NCI-H82 treated with DMSO at 0.1 percent for 48 hours (cell line): ENCODE results near the gene EFEMP1.
A peak's percentile ranks its signal among the peaks of the same experiment; 100 is the strongest.

Experiments used
- DNase-seq: peaks from one replicate; lab custom pipeline; 2025; ENCODE audit not compliant: unreplicated experiment; lab: John Stamatoyannopoulos, UW

EFEMP1 gene, protein sequence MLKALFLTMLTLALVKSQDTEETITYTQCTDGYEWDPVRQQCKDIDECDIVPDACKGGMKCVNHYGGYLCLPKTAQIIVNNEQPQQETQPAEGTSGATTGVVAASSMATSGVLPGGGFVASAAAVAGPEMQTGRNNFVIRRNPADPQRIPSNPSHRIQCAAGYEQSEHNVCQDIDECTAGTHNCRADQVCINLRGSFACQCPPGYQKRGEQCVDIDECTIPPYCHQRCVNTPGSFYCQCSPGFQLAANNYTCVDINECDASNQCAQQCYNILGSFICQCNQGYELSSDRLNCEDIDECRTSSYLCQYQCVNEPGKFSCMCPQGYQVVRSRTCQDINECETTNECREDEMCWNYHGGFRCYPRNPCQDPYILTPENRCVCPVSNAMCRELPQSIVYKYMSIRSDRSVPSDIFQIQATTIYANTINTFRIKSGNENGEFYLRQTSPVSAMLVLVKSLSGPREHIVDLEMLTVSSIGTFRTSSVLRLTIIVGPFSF

DNA sequence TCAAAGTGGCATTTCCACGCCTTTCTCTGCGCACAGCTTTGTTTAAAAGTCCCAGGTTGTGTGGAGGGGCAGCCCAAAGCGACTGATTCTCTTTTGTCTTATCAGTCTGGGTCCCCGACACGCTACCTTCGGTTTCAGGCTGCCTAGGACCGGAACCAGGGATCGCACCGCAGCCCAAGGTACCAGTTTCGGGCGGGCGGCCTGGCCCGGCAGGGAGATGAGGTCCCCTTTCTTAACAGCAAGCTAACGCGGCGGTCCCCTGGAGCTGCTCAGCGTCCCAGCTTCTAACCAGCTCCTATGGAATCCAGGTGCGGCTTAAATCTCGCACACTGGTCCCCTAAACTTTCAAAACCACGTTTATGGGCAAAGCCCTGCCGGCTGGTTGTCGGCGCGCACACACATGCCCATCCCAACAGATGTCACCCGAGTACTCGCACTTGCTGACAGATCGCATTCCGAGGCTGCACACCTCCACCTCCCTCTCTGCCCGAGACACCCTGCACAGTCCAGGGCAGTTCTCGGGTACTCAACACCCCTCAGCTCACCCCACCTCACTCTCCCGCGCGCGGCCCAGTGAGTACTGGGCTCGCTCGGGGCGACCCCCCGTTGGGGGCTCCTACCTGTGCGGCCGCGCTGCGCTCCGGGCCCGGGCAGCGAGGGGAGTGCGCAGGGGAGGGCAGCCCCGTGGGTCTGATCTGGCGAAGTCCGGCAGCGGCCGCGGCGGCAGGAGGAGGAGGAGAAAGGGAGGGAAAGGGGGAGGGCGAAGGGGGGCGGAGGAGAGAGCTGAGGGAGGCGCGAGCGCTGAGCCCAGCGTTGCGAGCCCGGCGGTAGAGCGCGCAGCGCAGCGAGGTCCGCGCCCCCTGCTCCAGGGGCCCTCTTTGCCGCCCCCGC lies at the start of gene EFEMP1:
Gene EFEMP1, minus strand, starts transcription at position 692 of the 891 bp plus-strand sequence. CDS start 1,342 bp downstream, outside the sequence.
- DNase-seq, result peak; percentile 28

DNA sequence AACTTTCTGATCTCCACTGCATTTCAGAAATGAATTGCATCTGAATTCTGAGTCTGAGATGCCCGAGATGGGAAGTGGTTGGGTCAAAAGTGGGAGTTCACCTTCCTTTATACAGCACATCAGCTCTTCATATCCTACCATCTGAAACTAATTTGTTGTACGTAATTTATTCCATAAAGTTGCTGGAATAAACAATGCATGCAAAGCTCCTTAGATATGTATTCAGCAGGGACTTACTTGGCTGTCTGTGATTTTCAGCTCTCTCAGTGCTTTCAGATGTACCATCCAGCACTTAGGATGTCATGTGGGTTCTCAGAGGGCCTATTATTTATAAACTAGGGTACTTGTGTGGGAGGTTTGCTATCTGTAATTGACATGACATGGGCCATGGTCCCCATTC lies 46.9 kb upstream of the EFEMP1 start:
- no peak for DNase-seq

DNA sequence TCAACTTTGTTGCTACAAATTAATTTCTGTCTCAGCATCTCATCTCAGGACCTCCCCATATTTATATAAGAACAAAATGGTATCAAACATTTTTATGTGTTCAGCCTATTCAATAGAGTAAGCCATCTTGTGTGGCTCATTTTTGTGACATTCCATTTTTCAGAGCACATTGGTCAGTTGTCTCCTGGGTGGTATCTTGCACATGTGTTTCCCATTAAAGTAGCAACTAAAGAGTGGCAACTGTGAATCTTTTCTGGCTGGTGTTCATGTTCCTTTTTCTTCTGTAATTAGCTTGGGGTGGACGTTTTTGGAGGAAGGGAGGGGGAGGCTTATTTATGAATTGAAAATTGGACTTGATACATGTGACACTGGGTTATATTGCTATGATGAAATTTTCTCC lies 45.4 kb upstream of the EFEMP1 start:
- no peak for DNase-seq

DNA sequence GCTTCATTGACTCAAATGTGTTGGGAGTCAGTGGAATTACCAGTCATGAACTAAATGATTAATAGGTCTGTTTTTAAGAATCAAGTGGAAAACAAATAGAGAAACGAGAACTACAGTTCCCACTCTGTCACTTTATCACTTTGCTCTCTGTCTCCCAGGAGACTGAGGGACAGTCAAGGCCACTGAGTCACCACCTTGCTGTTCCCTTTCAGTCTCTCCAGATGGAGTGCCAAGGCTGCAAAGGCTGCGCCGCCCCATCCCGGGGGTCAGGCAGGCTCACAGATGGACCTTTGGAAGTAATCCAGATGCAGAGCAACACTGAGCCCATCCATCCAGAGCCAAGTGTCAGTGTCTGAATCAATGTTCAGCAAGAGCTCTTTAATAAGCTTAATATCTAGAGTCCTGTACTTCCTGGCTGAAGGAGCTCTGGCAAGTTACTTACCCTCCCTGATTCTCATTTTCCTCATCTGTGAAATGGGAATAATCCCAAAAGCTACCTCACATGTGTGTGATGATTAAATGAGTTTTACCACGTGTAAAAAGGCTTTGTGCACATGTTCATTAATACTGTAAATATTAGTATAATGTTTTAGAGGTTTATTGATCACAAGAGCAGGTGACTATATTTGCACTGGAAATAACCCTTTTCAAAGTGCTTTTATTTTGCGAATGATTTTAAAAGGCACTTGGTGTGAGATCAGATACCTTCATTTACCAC lies 43.0 kb upstream of the EFEMP1 start:
- no peak for DNase-seq

DNA sequence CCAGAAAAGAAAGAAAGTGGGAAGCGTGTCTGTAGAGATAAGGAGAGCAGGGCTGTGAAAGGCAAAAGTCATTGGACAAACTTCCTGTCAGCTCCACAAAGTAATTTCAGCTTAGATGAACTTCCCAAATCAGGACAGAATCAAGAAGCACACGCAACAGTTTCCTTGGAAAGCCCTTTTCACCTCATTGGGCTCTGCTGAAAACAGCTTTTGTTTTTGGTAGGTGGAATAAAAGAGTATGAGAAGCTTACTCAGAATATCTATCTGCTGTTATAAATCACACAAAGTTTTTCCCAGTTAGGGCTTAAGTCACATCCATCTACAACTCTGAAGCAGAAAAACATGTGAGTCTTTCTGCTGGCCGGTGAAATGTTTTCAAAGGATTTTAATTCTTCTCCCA lies 42.4 kb upstream of the EFEMP1 start:
- DNase-seq, result no peak

DNA sequence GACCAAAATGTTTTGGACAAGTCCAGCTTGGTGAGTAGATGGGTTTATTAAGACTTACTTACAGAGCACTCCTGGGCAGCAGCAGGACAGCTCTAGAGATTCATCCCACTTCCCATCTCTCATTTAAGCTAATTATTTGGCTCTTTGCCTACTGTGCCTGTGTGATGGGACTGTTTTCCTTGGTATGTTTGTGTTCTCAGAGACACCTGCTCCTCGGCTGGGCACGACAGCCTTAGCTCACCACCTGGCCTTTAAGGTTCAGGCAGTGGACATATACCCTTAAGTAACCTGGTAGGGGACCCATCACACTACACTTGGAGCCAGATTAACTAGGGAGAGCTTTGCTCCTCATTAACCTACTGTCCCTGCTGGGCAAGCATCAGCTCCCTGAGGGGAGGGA lies 41.7 kb upstream of the EFEMP1 start:
- peak; percentile 80 for DNase-seq

DNA sequence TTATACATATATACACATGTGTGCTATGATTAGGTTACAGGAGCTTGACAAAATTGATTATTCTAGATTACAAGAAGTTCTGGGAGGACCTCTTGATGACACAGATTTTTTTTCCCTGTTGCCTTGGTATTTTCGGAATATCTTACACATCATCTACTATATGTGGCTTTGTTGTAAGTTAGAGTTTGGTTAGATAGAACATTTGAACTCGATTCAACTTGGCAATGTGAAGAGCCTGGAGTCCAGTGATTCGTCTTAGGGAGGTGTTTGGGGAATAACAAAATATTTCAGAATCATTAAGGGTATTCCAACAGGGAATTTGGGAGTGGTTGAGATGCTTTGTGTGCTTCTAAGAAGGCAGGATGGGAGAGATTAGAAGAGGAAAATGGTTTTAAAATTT lies 39.3 kb upstream of the EFEMP1 start:
- no peak for DNase-seq

DNA sequence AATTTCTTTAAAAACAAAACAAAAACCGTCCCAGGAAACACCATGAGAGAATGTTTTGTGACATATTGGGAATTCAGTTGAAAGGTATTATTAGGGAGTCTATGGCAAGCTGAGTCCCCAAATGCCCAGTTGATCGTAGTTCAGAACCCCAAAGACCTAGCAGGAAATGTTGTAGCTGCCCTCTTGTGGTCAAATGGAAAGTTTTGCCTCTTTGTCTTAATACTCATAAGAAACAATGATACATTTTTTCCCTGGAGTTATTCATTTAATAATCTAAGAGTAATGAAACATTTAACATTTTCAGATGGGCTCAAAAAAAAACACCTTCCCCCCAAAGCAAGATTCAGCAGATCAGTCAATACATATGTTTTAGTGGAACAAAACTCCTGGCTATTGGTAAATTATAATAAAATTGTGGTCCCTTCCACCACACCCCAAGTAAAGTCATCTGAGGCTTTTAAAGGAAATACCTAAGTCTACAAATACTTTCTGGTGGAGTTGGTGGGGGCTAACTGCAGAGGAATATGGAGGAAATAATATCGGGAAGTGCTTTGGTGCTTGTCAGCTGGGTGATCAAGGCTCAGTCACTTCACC lies 37.8 kb upstream of the EFEMP1 start:
- DNase-seq, result peak; percentile 22

DNA sequence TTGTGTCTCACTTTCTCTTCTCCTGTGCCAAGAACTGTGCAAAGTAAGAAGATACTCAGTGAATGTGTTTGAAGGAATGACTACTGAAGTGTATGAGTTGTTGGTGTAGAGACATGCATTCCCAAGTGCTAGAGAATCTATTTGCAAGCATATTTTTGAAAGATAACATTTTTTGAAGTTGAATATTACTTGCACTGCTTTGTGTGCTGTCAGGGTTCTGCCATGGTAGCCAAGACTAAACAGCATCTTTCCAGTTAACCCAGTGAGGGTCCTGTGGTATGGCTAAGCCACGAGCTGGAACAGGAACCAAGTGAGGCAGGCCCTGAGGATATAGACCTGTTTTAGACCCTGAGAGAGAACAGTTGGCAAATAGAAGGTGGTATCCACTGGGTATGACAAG lies 35.2 kb upstream of the EFEMP1 start:
- no peak for DNase-seq

DNA sequence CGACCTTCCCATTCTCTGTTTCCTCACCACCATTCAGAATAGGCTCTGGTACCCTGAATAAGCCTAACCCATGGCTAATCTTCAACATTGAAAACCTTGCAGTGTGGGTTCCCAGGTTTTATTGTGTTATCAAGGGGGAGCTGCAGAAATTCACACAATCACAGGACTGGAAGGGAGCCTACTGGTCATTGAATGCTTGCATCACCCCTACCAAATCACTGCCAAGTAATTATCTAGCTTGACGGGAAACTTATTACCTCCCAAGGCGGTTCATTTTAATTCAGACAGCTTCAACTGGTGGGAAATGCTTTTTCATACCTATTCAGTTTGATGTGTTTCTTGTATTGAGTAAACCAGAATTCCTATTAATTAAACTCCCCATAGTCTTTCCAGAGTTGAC lies 33.6 kb upstream of the EFEMP1 start:
- DNase-seq, result no peak

DNA sequence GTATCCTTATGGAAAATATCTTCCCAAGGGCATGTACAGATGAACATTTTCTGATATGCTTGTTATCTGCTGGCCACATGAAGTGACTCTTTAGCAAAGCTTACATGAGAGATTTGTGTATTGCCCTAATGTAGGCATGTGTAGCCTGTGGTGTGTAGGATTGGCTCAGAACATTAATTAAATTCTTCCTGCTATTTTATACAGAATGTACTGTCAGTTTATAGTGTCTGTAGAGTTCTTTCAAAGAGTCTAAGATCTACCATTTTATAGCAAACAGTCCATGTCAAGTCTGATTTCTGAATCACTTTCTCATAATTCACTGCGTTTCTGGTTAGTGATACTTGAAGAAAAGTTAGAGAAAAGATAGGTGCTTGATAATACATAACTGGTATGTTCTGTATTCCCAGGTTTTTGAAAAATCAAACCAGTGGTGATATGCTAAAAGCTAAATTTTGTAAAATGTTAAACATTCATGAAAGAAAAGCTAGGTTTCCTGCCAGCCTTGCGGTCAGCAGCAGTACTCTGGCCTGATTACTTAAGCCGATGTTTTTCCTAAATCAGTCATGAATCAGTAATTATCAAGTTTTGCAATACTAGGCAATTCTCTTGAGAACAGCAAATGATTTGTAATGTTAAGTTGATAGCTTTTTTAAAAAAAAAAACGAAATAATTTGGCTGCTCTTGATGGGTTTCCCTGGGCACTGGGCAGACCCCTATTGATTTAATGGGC lies 30.9 kb upstream of the EFEMP1 start:
- peak; percentile 21 for DNase-seq

DNA sequence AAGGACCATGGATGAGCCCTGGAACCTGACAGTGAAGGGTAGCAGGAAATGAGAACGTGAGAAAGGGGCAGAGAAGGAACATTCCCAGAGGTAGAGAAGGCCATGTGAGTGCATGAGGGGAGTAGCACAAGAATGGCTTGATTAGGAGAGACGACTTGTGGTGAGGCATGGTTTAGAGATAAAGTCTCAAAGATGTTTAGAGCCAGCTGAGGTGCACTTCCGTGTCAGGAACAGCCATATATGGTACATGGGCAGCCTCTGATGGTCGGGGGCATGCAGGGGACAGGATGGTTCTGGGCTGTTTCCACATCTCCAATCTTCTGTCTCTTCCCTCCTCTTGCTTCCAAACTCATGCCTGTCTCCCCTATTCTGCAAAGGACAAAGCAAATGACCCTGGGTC lies 28.8 kb upstream of the EFEMP1 start:
- peak; percentile 73 for DNase-seq

DNA sequence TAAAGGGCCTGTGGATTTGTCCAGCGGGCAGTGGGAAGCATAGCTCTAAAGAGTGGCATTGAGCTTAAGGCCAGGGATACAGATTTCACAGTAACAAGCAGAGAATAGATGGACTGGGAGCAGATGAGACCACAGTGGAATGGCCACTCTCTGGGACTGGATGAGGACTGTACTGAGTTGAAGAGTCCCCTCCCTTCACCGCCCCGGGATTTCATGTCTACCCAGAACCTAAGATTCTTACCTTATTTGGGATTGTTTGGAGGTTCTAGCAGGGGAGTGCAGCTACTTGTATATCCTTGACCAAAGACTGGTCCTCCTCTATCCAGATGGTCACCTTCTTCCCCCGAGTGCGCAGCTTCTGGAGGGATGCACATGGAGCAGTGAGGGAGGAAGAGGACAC lies 28.0 kb upstream of the EFEMP1 start:
- no peak for DNase-seq

DNA sequence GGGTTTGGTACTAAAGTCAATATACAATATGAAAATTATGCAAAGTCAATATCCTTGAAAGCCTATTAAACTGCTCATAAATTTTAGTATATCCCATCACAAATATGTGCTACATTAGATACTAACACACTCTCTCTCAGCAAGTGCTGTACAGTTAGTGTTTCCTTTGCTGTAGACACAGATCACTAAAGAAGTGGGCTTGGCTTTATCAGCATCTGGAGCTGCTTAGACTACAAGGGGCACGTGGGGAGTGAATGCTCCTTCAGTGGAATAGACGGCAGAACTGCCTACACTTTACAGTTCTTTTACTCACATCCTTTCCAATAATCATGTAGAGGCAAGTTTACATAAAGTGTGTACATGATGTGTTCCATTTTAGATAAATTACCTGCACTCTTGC lies 26.0 kb upstream of the EFEMP1 start:
- DNase-seq, result no peak

DNA sequence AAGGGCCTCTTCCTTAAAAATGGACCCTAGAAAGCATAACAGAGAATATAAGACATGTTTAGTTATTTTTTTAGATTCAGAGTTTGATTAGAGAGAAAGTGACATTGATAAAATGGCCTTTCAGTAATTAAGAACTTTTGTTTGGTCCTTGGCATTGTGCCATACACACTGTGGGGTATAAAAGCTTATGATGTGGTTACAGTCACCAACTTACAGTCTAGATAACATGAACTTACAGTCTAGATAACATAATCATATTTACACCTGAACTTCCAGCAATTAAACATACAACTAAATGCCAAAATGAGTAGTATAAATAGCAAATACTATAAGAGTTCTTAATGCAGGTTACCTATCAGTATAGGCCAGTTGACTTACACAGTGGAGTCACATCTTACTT lies 25.6 kb upstream of the EFEMP1 start:
- DNase-seq, result no peak

DNA sequence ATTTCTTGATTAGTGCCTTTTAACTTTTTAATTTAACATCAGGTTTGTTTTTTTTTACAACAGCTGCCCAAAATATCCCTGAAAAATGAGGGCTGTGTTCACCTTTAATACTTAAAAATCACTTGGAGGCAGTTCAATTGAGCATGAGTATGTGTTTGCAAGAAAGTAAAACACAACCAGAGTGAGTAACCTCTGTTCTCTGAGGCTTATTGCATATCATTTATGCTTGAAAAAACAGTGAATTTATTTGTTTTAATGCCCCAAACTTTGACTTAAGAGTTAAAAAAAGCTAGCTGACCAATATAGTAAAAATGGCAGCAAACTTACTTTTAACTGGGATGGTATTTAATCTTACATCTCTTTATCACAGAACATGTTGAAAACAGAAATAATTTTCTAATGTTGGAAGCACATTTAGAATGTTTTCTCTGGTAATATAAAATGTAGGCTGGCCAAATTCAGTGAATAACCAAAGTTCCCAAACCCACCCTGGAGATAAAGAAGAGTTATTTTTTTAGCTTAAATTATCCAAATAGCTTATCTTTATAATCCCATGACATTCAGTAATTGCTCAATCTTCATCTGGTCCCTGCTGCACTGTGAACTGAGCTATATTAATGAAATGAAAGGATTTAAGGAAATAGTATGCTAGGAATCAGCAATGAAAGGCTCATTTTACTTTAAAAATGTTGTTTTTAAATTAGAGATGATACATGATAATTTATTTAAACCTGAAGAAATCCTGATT lies 24.8 kb upstream of the EFEMP1 start:
- no peak for DNase-seq

DNA sequence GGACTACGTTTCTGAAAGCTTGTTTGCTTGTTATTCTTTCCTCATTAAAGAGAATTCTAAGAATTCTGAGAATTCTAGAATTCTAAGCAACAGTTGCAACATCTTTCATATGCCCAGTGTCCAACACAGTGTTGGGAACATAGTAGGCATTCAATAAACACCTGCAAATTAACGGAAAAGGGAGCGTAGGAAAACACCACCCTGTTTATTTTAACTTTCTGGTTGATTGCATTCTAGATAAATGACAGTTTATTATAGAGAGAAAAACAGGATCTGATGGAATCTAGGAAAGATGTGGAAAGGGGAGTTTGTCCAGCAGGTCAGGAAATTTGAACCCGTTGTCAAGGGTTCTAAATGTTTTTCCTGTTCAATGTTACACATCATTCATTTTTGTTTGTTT lies 24.2 kb upstream of the EFEMP1 start:
- DNase-seq, result no peak

DNA sequence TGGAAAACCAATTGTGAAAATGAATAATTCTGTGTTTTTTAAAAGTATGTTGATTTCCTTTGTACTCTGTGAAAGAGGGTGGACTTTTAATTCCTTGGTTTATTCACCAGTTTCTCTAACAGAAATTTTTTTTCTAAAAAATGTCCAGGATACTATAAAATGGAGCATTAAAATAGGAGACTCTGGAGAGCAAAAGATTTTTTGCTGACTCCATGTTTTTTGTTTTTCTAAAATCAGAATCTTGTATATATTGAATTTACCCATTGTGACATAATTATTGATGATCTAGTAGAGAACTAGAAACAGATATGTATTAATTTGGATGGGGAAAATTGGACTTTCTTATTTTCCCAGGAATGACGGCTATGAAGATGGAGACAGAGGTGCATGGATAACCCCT lies 23.2 kb upstream of the EFEMP1 start:
- no peak for DNase-seq

DNA sequence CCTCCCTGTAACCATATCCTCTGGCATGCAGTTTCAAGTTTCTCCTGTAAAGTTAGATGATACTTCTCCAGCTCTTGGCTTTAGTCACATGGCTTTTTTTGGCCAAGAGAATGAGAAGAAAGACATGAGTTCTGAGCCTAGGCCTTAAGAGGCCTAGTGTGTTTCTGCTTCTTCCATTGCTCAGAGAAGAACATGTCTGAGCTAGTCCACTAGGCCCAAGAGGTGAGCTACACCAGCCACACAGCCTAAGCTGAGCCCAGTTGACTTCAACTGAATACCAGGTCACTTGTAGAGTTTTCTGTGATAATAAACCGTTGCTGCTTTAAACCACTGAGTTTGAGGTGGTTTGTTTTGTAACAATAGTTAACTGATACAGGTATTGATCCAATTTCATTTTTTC lies 19.9 kb upstream of the EFEMP1 start:
- DNase-seq, result no peak

DNA sequence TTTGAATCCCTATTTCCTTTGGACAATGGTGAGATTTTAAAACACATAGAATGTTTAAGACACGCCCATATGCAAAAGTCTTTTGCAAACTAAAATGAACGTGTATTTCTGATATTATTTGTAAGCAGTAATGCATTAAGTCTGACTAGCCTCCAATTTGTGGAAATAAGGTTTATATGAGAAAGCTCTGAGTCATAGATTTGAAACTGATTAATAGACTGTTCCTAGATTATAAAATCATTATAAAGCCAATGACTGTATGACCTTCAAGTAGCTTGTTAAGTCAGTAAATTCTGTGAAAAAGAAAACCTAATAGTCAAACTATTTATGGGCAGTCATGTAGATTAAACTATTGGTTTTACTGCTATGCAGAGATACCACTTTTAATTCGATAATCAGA lies 12.8 kb upstream of the EFEMP1 start:
- no peak for DNase-seq
